Neural progenitor cell (in vitro differentiated cells): ENCODE measurements around the gene NEDD4L. TPM values are rescaled to one million over a fixed set of nuclear protein-coding genes. Genes with fewer than 3 reads are reported as not detected.

Experiments
- DNase-seq: peaks from one replicate; pipeline ENCODE4 v3.0.0-alpha.2; 2016; ENCODE audit warnings: low spot score
- H2AFZ ChIP-seq: fragments of 200-600 bp; sonication (generic); replicated peaks from 2 replicates; pipeline ENCODE4 v1.6.1; 2016; ENCODE audit warnings: antibody characterized with exemption
- H3F3A ChIP-seq: fragments of 200-600 bp; sonication (generic); 2 replicates; pipeline ENCODE4 v1.6.1; 2016; ENCODE audit warnings: antibody characterized with exemption, low read depth
- H3K27ac ChIP-seq: fragments of 200-600 bp; sonication (generic); 2 replicates; pipeline ENCODE4 v1.5.1; 2016; ENCODE audit warnings: mild to moderate bottlenecking
- H3K27me3 ChIP-seq: fragments of 200-600 bp; sonication (generic); 2 replicates; pipeline ENCODE4 v1.6.1; 2016; ENCODE audit warnings: mild to moderate bottlenecking, moderate library complexity
- H3K36me3 ChIP-seq: fragments of 200-600 bp; sonication (generic); 2 replicates; pipeline ENCODE4 v1.5.1; 2016
- H3K4me1 ChIP-seq: fragments of 200-600 bp; sonication (generic); 2 replicates; pipeline ENCODE4 v1.6.1; 2016; ENCODE audit warnings: mixed run types
- H3K4me2 ChIP-seq: fragments of 200-600 bp; sonication (generic); 2 replicates; pipeline ENCODE4 v1.6.1; 2016
- H3K4me3 ChIP-seq: fragments of 200-600 bp; sonication (generic); 2 replicates; pipeline ENCODE4 v1.5.1; 2016
- H3K79me2 ChIP-seq: fragments of 200-600 bp; sonication (generic); 2 replicates; pipeline ENCODE4 v1.6.1; 2016; ENCODE audit warnings: low read depth
- H3K9ac ChIP-seq: fragments of 200-600 bp; sonication (generic); 2 replicates; pipeline ENCODE4 v1.6.1; 2016
- H3K9me3 ChIP-seq: fragments of 200-600 bp; sonication (generic); 2 replicates; pipeline ENCODE4 v1.5.1; 2016; ENCODE audit warnings: low read depth
- H4K20me1 ChIP-seq: fragments of 200-600 bp; sonication (generic); 2 replicates; pipeline ENCODE4 v1.6.1; 2016; ENCODE audit warnings: low read depth
- H3K27ac Mint-ChIP-seq: 3 replicates; pipeline ENCODE4 v1.8.0; 2021; ENCODE audit warnings: mixed read lengths
- H3K27me3 Mint-ChIP-seq: 2 replicates; pipeline ENCODE4 v1.8.0; 2022; ENCODE audit warnings: low read depth, mild to moderate bottlenecking, inconsistent platforms, moderate library complexity, mixed read lengths; ENCODE audit not compliant: insufficient read depth
- H3K36me3 Mint-ChIP-seq: 3 replicates; pipeline ENCODE4 v1.8.0; 2021; ENCODE audit warnings: mixed read lengths
- H3K4me1 Mint-ChIP-seq: 3 replicates; pipeline ENCODE4 v1.8.0; 2021; ENCODE audit warnings: mixed read lengths
- H3K4me3 Mint-ChIP-seq: 3 replicates; pipeline ENCODE4 v1.8.0; 2021; ENCODE audit warnings: mild to moderate bottlenecking, moderate library complexity, mixed read lengths
- H3K9me3 Mint-ChIP-seq: 3 replicates; pipeline ENCODE4 v1.8.0; 2020; ENCODE audit warnings: mixed read lengths
- CTCF ChIP-seq: fragments of 200-600 bp; sonication (generic); IDR thresholded peaks from 2 replicates; pipeline ENCODE4 v1.5.1; 2017; ENCODE audit warnings: antibody characterized with exemption, mild to moderate bottlenecking
- EZH2 ChIP-seq: fragments of 200-600 bp; sonication (generic); IDR thresholded peaks from 2 replicates; pipeline ENCODE4 v1.6.1; 2017; ENCODE audit warnings: antibody characterized with exemption, mild to moderate bottlenecking, moderate library complexity
- EZH2phosphoT487 ChIP-seq: fragments of 200-600 bp; sonication (generic); IDR thresholded peaks from 2 replicates; pipeline ENCODE4 v1.6.1; 2017; ENCODE audit warnings: antibody characterized with exemption
- total RNA-seq: library from RNA; depleted of rRNA; stranded (reverse); fragments of >200 nt; gene quantifications from 2 replicates; pipeline ENCODE4 v1.2.3, GENCODE V29; 2015; ENCODE audit warnings: low replicate concordance

The NEDD4L gene
- total RNA-seq, 1 donor from 2014 or later, result 55.5 TPM

DNA sequence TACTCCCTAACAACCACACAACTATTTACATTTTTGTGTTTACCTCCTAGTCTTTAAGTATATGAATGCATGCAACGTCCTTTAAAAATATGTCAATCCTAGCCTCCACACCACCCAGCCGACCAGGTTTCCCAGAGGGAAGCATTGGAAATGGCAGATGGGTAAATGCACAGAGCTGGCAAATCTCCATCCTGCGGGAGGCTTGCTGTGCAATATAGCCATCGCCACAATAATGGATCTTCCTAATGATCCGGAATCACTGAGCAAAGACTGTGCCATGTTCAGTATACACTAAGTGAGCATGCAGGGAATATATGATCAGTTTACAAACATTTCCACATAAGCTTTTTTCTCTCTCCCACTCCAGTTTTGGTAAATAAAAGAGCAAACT, 131.8 kb downstream of the NEDD4L start:
- Mint-ChIP-seq H3K4me3 (no peak overlapping the region), H3K36me3 (peaks cover 7% of the 10 kb centered on the region), H3K9me3 (no peaks in the 10 kb centered on the region), H3K4me1 (peaks cover 25% of the 10 kb centered on the region), H3K27me3 (no peaks in the 10 kb centered on the region), H3K27ac (no peak overlapping the region)
- Histone ChIP-seq H3K4me2 (no peak overlapping the region), H4K20me1 (peaks cover 26% of the 10 kb centered on the region), H3K27ac (no peak overlapping the region), H3K9ac (no peak overlapping the region), H3K4me1 (peaks cover 13% of the 10 kb centered on the region), H3K27me3 (no peaks in the 10 kb centered on the region), H3K79me2 (no peaks in the 10 kb centered on the region), H3F3A (no peaks in the 10 kb centered on the region), H3K4me3 (no peak overlapping the region), H3K9me3 (no peaks in the 10 kb centered on the region), H3K36me3 (no peaks in the 10 kb centered on the region), H2AFZ (no peak overlapping the region)
- no peak for DNase-seq
- TF ChIP-seq EZH2phosphoT487, result no peak
- TF ChIP-seq EZH2, result no peak
- TF ChIP-seq CTCF, result no peak

GRCh38 chr18:58177004-58177717, 133.1 kb downstream of the NEDD4L start:
- Histone ChIP-seq H3K4me2 (peak overlapping the region; percentile 54), H3K27me3 (no peaks in the 10 kb centered on the region), H4K20me1 (peaks cover 28% of the 10 kb centered on the region), H3K36me3 (no peaks in the 10 kb centered on the region), H3K79me2 (no peaks in the 10 kb centered on the region), H2AFZ (no peak overlapping the region), H3K27ac (no peak overlapping the region), H3K4me1 (peaks cover 13% of the 10 kb centered on the region), H3F3A (no peaks in the 10 kb centered on the region), H3K4me3 (no peak overlapping the region), H3K9ac (no peak overlapping the region), H3K9me3 (no peaks in the 10 kb centered on the region)
- Mint-ChIP-seq H3K36me3 (peaks cover 2% of the 10 kb centered on the region), H3K4me3 (no peak overlapping the region), H3K4me1 (peaks cover 25% of the 10 kb centered on the region), H3K27me3 (no peaks in the 10 kb centered on the region), H3K9me3 (no peaks in the 10 kb centered on the region), H3K27ac (peak overlapping the region; percentile 27)
- TF ChIP-seq CTCF (no peak), EZH2 (no peak), EZH2phosphoT487 (no peak)
- DNase-seq, result peak; percentile 48

- Histone ChIP-seq H4K20me1 (peaks cover 28% of the 10 kb centered on the region), H3K27me3 (no peaks in the 10 kb centered on the region), H3K36me3 (no peaks in the 10 kb centered on the region), H3K4me2 (no peak overlapping the region), H3K4me3 (no peak overlapping the region), H3K9me3 (no peaks in the 10 kb centered on the region), H3F3A (no peaks in the 10 kb centered on the region), H3K9ac (no peak overlapping the region), H3K79me2 (no peaks in the 10 kb centered on the region), H2AFZ (no peak overlapping the region), H3K27ac (no peak overlapping the region), H3K4me1 (peaks cover 13% of the 10 kb centered on the region)
- Mint-ChIP-seq H3K27ac (no peak overlapping the region), H3K27me3 (no peaks in the 10 kb centered on the region), H3K4me3 (no peak overlapping the region), H3K9me3 (no peaks in the 10 kb centered on the region), H3K4me1 (peaks cover 25% of the 10 kb centered on the region), H3K36me3 (peaks cover 2% of the 10 kb centered on the region)
- no peak for DNase-seq
- TF ChIP-seq EZH2phosphoT487, result no peak
- no peak for TF ChIP-seq CTCF
- TF ChIP-seq EZH2, result no peak
Observed at GRCh38 chr18:58177896-58178470, 134.0 kb downstream of the NEDD4L start.
